HUES6 (cell line): ENCODE results near the gene PDE4A.

Experiments used
- H3K27ac ChIP-seq: 2 replicates; pipeline ENCODE4 v1.7.0; 2013; ENCODE audit warnings: low read depth, mild to moderate bottlenecking, low read length, inconsistent platforms
- H3K27me3 ChIP-seq: 2 replicates; pipeline ENCODE4 v1.6.1; 2013; ENCODE audit warnings: low read length; ENCODE audit not compliant: control insufficient read depth, insufficient read depth
- H3K36me3 ChIP-seq: 2 replicates; pipeline ENCODE4 v1.6.1; 2013; ENCODE audit warnings: low read length; ENCODE audit not compliant: control insufficient read depth, insufficient read depth
- H3K4me1 ChIP-seq: 2 replicates; pipeline ENCODE4 v1.6.1; 2013; ENCODE audit warnings: low read length; ENCODE audit not compliant: control insufficient read depth, insufficient read depth
- H3K4me3 ChIP-seq: 2 replicates; pipeline ENCODE4 v1.5.1; 2013; ENCODE audit warnings: low read depth, low read length
- H3K9ac ChIP-seq: one replicate; pipeline ENCODE4 v1.6.1; 2013; ENCODE audit warnings: mild to moderate bottlenecking, low read length
- H3K9me3 ChIP-seq: 2 replicates; pipeline ENCODE4 v1.6.1; 2013; ENCODE audit warnings: low read depth, low read length; ENCODE audit not compliant: control insufficient read depth, insufficient read depth

Gene PDE4A

GRCh38 chr19:10517760-10518443 is 97.6 kb downstream of the PDE4A start:
- peaks cover 22% of the 10 kb centered on the region for H3K4me1 ChIP-seq
- H3K36me3 ChIP-seq: no peaks in the 10 kb centered on the region
- peak overlapping the region; percentile 69 for H3K9ac ChIP-seq
- H3K27me3 ChIP-seq: peaks cover 67% of the 10 kb centered on the region
- no peak overlapping the region for H3K27ac ChIP-seq
- H3K9me3 ChIP-seq: no peaks in the 10 kb centered on the region
- peak overlapping the region; percentile 90 for H3K4me3 ChIP-seq

DNA sequence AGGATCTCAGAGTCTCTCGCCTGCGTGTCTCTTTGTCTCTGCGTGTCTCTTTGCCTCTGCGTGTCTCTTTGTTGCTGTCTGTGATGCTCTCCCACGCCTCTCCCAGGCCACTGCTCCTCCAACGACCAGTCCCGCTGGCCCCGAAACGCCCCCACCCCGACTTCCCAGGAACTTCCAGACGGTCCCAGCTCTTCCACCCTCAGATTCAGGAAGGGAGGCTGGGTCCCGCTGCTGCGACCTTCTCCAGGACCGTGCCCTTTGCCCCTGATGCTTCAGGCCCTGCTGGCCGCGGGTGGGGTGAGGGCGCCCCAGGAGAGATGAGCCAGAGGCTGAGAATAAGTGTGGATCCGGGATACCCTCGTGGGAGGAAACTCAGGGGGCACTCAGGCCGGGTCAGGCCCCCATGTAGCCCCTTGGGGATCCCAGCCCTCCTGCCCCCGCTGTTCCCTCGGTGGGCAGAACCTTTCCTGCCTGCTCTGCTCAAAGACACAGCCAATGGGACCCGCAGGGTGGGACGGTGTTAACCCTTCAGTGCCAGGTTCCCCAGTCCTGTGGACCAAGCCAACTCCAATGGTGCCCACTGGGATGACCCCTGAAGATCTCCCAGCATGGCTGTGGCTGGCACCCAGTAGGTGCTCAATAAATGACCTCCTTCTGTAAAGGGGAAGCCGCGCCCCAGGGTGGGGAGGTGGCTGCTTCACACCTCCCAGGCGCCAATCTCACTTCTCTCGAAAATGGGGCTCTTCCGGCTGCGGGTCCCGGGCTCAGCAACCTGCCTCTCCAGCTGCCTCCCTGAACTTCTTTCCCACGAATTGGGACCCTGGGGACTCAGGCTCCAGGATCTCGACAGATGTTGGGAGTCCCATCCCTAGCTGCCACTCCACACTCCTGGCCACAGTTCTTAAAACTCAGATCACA is 98.4 kb downstream of the PDE4A start:
- Histone ChIP-seq H3K9ac (no peak overlapping the region), H3K4me3 (peak overlapping the region; percentile 90), H3K36me3 (no peaks in the 10 kb centered on the region), H3K9me3 (no peaks in the 10 kb centered on the region), H3K4me1 (peaks cover 22% of the 10 kb centered on the region), H3K27ac (no peak overlapping the region), H3K27me3 (peaks cover 59% of the 10 kb centered on the region)
